GM19468 (cell line): ENCODE data around the gene GNAS-AS1.

ENCODE experiments used
- ATAC-seq: cut with Tn5 transposase; IDR thresholded peaks from one replicate; pipeline ENCODE4 v1.9.1; 2021; ENCODE audit warnings: mild to moderate bottlenecking, moderate library complexity, moderate number of reproducible peaks; ENCODE audit not compliant: unreplicated experiment; ENCODE audit errors: extremely low read depth

Gene GNAS-AS1

GRCh38 chr20:58790454-58790853 is 60.2 kb downstream of the GNAS-AS1 start:
- ATAC-seq, result no peak

DNA sequence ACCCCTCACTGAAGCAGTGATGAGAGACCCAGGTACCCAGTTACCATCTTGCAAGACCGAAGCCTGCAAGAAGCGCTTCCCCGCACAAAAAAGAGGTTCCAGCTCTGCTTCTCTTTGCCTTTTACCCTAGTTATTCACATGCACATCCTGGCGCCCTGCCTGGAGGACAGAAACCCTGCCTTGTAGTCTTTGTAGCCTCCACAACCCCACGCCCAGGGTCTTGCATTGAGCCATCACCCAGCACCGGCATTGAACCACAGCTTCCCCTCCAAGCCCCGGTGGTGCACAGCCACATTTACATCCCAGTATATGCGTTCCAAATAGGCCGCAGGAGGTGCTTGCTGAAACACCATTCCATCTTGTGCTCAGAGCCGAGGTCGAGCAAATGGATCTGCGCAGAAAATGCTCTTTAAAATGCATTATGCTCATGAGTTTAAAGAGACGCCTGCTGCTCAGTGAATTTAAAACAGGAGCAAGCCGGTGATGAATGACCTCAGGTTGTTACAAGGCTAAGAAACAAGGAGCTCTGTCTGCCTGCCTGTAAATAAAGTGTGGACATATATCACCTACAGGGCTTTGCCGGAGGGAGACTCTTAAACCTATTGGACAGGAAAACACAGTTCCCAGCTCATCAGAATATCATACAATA is 61.7 kb downstream of the GNAS-AS1 start:
- ATAC-seq, result no peak

DNA sequence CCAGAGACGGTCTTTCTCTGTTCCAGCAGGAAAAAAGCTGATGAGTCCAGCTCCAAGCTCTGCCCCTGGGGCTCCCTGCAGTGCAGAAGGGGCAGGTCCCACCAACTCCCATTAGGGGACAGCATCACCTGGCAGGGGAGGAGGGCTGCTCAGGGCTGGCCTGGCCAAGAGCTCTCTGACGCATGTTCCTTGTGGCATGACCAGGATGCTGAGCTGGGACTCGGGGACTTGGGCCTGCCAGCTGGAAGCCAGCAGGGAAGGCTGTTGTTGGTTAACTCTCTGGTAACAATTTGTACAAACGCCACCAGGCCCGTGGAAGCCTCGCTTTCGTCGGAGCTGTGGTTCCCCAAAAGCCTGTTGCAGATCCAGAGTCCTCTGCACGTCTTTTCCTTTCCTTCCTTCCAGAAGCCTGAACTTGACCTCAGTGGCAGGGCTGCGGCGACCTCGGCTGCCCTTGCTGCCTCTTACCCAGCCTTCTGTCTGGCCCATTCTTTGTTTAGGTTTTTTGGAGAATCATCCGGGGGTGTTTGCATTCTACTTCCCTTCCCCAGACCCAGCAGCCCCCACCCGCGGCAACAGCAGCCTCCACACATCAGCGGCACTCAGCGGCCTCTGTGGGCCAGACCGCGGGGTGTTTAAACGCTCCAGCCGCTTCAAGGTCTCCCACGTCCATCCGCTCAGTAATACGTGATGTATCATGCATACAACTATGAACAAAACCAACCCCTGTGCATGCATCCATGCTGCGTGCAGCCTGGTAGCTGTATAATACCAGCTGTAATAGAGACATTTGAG is 63.3 kb downstream of the GNAS-AS1 start:
- ATAC-seq, result no peak

DNA sequence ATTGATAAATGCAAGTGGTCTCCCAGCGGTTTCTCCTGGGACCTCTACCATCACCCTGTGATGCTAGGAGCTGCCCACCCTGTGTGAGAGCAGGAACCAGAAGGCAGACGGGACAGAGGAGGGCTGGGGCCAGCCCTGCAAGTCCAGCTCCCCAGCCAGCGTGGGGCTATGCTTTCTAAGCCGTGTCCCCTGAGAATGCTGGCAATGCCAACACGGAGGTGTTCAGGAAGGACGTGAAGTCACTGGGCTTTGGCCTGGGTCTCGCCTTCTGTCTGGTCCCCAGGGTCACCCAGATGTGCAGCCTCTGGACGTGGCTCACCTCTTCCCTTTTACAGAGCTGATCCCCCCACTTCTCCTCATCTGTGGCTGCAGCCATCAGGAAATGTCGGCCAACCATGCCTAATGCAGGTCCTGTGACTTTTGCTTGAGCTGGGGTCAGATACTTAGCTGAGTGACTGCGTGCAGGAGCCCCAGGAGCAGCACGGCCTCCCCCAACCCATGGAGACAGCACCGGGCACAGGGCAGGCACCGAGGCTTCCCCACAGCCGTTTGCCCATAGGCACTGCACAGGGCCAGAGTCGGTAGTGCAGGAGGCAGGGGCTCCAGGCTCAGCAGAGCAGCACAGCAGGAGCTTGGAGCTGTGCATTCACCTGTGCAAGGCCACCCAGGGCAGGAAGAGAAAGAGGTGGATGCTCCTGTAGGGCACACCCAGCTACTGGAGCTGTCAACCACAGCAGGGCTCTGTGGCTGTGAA is 66.2 kb downstream of the GNAS-AS1 start:
- no peak for ATAC-seq

GRCh38 chr20:58783511-58784011 is 67.1 kb downstream of the GNAS-AS1 start:
- ATAC-seq, result no peak

DNA sequence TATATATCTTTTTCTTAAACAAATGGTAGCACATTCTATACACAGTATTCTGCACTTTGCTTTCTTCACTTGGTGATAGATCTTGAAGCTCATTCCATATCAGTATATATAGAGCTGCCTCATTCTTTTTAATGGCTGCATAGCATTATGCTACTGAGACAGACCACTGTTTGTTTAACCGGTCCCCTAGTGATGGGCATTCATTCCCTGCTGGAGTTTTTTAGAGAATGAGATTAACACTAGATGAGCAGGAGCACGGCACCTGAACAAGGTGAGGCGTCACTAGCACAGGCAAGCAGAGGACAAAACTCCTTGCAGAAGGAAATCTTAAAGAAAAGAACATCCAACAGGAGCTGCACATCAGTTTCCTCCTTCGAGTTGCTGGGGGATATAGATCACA is 69.6 kb downstream of the GNAS-AS1 start:
- ATAC-seq, result no peak

GRCh38 chr20:58778760-58779159 is 71.9 kb downstream of the GNAS-AS1 start:
- no peak for ATAC-seq

- ATAC-seq, result no peak
Observed at GRCh38 chr20:58777657-58778056, 73.0 kb downstream of the GNAS-AS1 start.

GRCh38 chr20:58776109-58776508 is 74.6 kb downstream of the GNAS-AS1 start:
- no peak for ATAC-seq

- no peak for ATAC-seq
Observed at GRCh38 chr20:58775371-58775770, 75.3 kb downstream of the GNAS-AS1 start.

DNA sequence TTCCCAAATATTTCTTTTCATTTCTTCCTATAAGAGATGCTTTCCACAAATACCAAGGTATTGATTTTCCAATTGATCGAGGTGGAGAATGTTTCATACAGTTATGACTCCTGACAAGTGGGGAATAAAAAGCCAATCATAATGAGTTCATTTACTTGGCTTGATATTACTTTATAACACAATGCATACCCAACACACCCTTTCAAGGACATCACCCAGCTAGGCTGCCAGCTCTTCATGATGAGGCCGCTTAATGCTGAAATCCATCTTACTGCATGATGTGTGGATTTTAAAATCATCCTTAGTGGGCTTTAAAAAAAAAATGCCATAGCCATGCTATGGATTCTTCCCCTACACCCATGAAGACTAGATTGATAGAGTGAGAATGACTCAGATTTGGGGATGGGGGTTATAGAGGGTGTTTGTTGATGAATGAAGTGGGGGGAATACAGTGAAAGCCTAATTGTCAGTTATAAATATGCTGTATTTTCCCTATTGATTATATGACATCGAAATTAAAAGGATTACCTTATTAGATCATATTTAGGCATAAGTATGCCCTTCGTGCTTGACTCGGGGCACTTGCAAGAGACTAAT is 75.9 kb downstream of the GNAS-AS1 start:
- ATAC-seq, result no peak

GRCh38 chr20:58774214-58774613 is 76.5 kb downstream of the GNAS-AS1 start:
- ATAC-seq, result no peak

- no peak for ATAC-seq
Observed at GRCh38 chr20:58772786-58773185, 77.9 kb downstream of the GNAS-AS1 start.
